Left colon (tissue), 2 donors: ENCODE data around the gene FAM83F. TPM values are rescaled to one million over a fixed set of nuclear protein-coding genes. Genes with fewer than 3 reads are reported as not detected.
A peak's percentile ranks its signal among the peaks of the same experiment; 100 is the strongest.

ENCODE experiments used
- ATAC-seq: fragments of 200-7000 bp; cut with Tn5 transposase; one replicate; pipeline ENCODE4 v1.9.1; 2020; ENCODE audit warnings: mild to moderate bottlenecking, moderate library complexity
- DNase-seq, 2 donors: peaks; one replicate each; pipeline ENCODE4 v3.0.0-alpha.2; 2020
- intact Hi-C, 2 donors: fragments of 100-400 bp; cut with DNase I in 1 of 2; cut with micrococcal nuclease in 1 of 2; formaldehyde crosslinking; loops; one replicate each; pipeline versions ENCODE4 v1.11.2 to v1.14.0; 2022; cut with DNase I, micrococcal nuclease
- total RNA-seq, 2 donors: library from RNA; stranded (reverse); fragmentation: NEBNext Ultra II Directional; extraction: Animal tissue kit (Norgen Biotek cat#: 25700); gene quantifications; one replicate each; pipeline ENCODE4 v1.2.1, GENCODE V29; 2021
- donor health status: DM: no; HTN: no; CAD: no.
- donor health status: DM: yes; HTN: yes; CAD: no.

FAM83F gene
- total RNA-seq, 2 donors from 2014 or later = 35.3 to 44.3 TPM

GRCh38 chr22:40004836-40005235 lies 10.1 kb downstream of the FAM83F start:
- intact Hi-C loops = no loop called here
- ATAC-seq = no peak
- DNase-seq = no peak

- intact Hi-C loops = no loop called here
- ATAC-seq (no peak), DNase-seq (no peak)
Measured at GRCh38 chr22:40006641-40007040, 11.9 kb downstream of the FAM83F start.

GRCh38 chr22:40007853-40008710 lies 13.3 kb downstream of the FAM83F start:
- no peak for ATAC-seq
- intact Hi-C loops = no loop called here
- no peak for DNase-seq

- DNase-seq (no peak), ATAC-seq (peak; percentile 23)
- intact Hi-C loops = no loop called here
Measured at GRCh38 chr22:40008726-40009291, 14.1 kb downstream of the FAM83F start.

GRCh38 chr22:40009292-40009774 lies 14.6 kb downstream of the FAM83F start:
- ATAC-seq = peak; percentile 73
- DNase-seq = peak; percentile 28 to 47
- intact Hi-C loops = no loop called here

- ATAC-seq = no peak
- intact Hi-C loops = no loop called here
Measured at GRCh38 chr22:40009951-40010671, 15.4 kb downstream of the FAM83F start.

GRCh38 chr22:40010746-40011145 lies 16.0 kb downstream of the FAM83F start:
- intact Hi-C loops = no loop called here
- no peak for ATAC-seq
- no peak for DNase-seq

More at GRCh38 chr22:40009951-40010671, 15.4 kb downstream of the FAM83F start:
- no peak for DNase-seq

GRCh38 chr22:40014667-40015248 lies 20.0 kb downstream of the FAM83F start:
- ATAC-seq (peak; percentile 91), DNase-seq (no peak)
- intact Hi-C loops = no loop called here

- ATAC-seq = peak; percentile 31
- intact Hi-C loops = no loop called here
- DNase-seq = no peak
Measured at GRCh38 chr22:40015358-40015976, 20.7 kb downstream of the FAM83F start.

- ATAC-seq (no peak), DNase-seq (no peak)
- intact Hi-C loops = no loop called here
Measured at GRCh38 chr22:40018051-40018450, 23.3 kb downstream of the FAM83F start.

- DNase-seq (no peak), ATAC-seq (no peak)
- intact Hi-C loops = no loop called here
Measured at GRCh38 chr22:40019100-40019499, 24.3 kb downstream of the FAM83F start.

GRCh38 chr22:40020956-40021355 lies 26.2 kb downstream of the FAM83F start:
- intact Hi-C loops = loop anchor here in 1 of 2 donors (10.0 kb wide), 1 partner anchor 486 kb away; the partner anchor contains the start of gene RPS19BP1
- ATAC-seq (no peak), DNase-seq (no peak)

- intact Hi-C loops = loop anchor here in 1 of 2 donors (10.0 kb wide), 1 partner anchor 487 kb away; the partner anchor contains the start of gene RPS19BP1
Measured at GRCh38 chr22:40021401-40022000, 26.7 kb downstream of the FAM83F start.

GRCh38 chr22:40022536-40023240 lies 27.9 kb downstream of the FAM83F start:
- ATAC-seq (peak; percentile 62), DNase-seq (peak in 1 of 2 donors; percentile 34)

More at GRCh38 chr22:40021401-40022000, 26.7 kb downstream of the FAM83F start:
- DNase-seq (no peak), ATAC-seq (no peak)

GRCh38 chr22:40023341-40023841 lies 28.6 kb downstream of the FAM83F start:
- ATAC-seq (no peak), DNase-seq (no peak)
- intact Hi-C loops = loop anchor here in 1 of 2 donors (10.0 kb wide), 1 partner anchor 489 kb away; the partner anchor contains the start of gene RPS19BP1

More at GRCh38 chr22:40022536-40023240, 27.9 kb downstream of the FAM83F start:
- intact Hi-C loops = loop anchor here in 1 of 2 donors (10.0 kb wide), 1 partner anchor 488 kb away; the partner anchor contains the start of gene RPS19BP1

- intact Hi-C loops = loop anchor here (5.0 to 10.0 kb wide), 2 partner anchors 487 to 490 kb away; partner anchors contain the start of gene RPS19BP1 (in 1 of the 2)
- DNase-seq (peak; percentile 81 to 88), ATAC-seq (peak; percentile 88)
Measured at GRCh38 chr22:40024201-40025061, 29.7 kb downstream of the FAM83F start.
